ENCODE measurements around the gene CEMP1. TPM values are rescaled to one million over a fixed set of nuclear protein-coding genes. Genes with fewer than 3 reads are reported as not detected.

CEMP1 gene
- total RNA-seq, 1 experiment from 2014 or later: 0.15 TPM

- ATAC-seq (no peak), DNase-seq (ENCODE audit: low spot score) (no peak)
- Mint-ChIP-seq H3K4me1 (no peaks in the 10 kb centered on the region), H3K4me3 (no peak overlapping the region), H3K9me3 (no peaks in the 10 kb centered on the region), H3K36me3 (peaks cover 5% of the 10 kb centered on the region), H3K27me3 (ENCODE audit: low read depth) (no peaks in the 10 kb centered on the region), H3K27ac (no peak overlapping the region)
- POLR2A ChIA-PET: no interaction called here
- TF ChIP-seq, protein P1, sequence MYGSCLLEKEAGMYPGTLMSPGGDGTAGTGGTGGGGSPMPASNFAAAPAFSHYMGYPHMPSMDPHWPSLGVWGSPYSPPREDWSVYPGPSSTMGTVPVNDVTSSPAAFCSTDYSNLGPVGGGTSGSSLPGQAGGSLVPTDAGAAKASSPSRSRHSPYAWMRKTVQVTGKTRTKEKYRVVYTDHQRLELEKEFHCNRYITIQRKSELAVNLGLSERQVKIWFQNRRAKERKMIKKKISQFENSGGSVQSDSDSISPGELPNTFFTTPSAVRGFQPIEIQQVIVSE (CRISPR knock-in tag; IDR thresholded peaks at IDR 0.05; ENCODE audit: borderline replicate concordance): no peak
- TF ChIP-seq ATF3 (CRISPR knock-in tag; conservative IDR thresholded peaks at IDR 0.05) (no peak), AR (CRISPR knock-in tag; IDR thresholded peaks at IDR 0.05) (no peak), SMAD3 (CRISPR knock-in tag; IDR thresholded peaks at IDR 0.05; ENCODE audit: borderline replicate concordance) (no peak), NR3C1 (CRISPR knock-in tag; conservative IDR thresholded peaks at IDR 0.05; ENCODE audit: low read depth) (no peak), ELF4 (CRISPR knock-in tag; IDR thresholded peaks at IDR 0.05; ENCODE audit: low read depth) (no peak), RELA (CRISPR knock-in tag; IDR thresholded peaks at IDR 0.05; ENCODE audit: borderline replicate concordance) (no peak), E2F5 (CRISPR knock-in tag; IDR thresholded peaks at IDR 0.05) (no peak), CREM (CRISPR knock-in tag; IDR thresholded peaks at IDR 0.05) (no peak), TP53 (CRISPR knock-in tag; IDR thresholded peaks at IDR 0.05) (no peak), ZNF425 (CRISPR knock-in tag; conservative IDR thresholded peaks at IDR 0.05) (no peak)
- TF ChIP-seq, protein P2, sequence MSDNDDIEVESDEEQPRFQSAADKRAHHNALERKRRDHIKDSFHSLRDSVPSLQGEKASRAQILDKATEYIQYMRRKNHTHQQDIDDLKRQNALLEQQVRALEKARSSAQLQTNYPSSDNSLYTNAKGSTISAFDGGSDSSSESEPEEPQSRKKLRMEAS (CRISPR knock-in tag; IDR thresholded peaks at IDR 0.05): no peak
- CTCF ChIA-PET: no interaction called here
Measured at GRCh38 chr16:2493605-2494004, 37.6 kb downstream of the CEMP1 start.

- Mint-ChIP-seq H3K9me3 (no peaks in the 10 kb centered on the region), H3K27ac (no peak overlapping the region), H3K4me3 (no peak overlapping the region), H3K36me3 (no peaks in the 10 kb centered on the region; the same call in 1 of the 2 replicates), H3K4me1 (0 out of 2 replicates have a peak, but pooled peaks cover under 1% of the 10 kb centered on the region), H3K27me3 (ENCODE audit: low read depth) (no peaks in the 10 kb centered on the region)
- DNase-seq (ENCODE audit: low spot score): no peak
- POLR2A ChIA-PET: no interaction called here
- CTCF ChIA-PET: interaction anchor here (1.5 kb wide), 1 partner anchor 9 kb away, joined by 9 read pairs; no protein-coding TSS in a partner anchor
- no peak for ATAC-seq
- TF ChIP-seq E2F5 (CRISPR knock-in tag; IDR thresholded peaks at IDR 0.05): no peak
Measured at GRCh38 chr16:2492292-2492691, 38.9 kb downstream of the CEMP1 start.
